ENCODE measurements around the gene CTNNA2.

CTNNA2 gene

GRCh38 chr2:79975791-79976565 lies 463.1 kb downstream of the CTNNA2 start:
- DNase-seq (ENCODE audit: low read depth in 1 of 2, low spot score in 1 of 2), result no peak

GRCh38 chr2:79977792-79978191 lies 464.9 kb downstream of the CTNNA2 start:
- no peak for DNase-seq (ENCODE audit: low read depth in 1 of 2, low spot score in 1 of 2)

- no peak for DNase-seq (ENCODE audit: low read depth in 1 of 2, low spot score in 1 of 2)
Observed at GRCh38 chr2:79980116-79980515, 467.3 kb downstream of the CTNNA2 start.

- no peak for DNase-seq (ENCODE audit: low read depth in 1 of 2, low spot score in 1 of 2)
Observed at GRCh38 chr2:79980816-79981215, 468.0 kb downstream of the CTNNA2 start.

- no peak for DNase-seq (ENCODE audit: low read depth in 1 of 2, low spot score in 1 of 2)
Observed at GRCh38 chr2:79981316-79981715, 468.5 kb downstream of the CTNNA2 start.

- no peak for DNase-seq (ENCODE audit: low read depth in 1 of 2, low spot score in 1 of 2)
Observed at GRCh38 chr2:79982445-79982844, 469.6 kb downstream of the CTNNA2 start.

GRCh38 chr2:79984476-79984875 lies 471.6 kb downstream of the CTNNA2 start:
- no peak for DNase-seq (ENCODE audit: low read depth in 1 of 2, low spot score in 1 of 2)

- DNase-seq (ENCODE audit: low read depth in 1 of 2, low spot score in 1 of 2), result no peak
Observed at GRCh38 chr2:79985145-79985544, 472.3 kb downstream of the CTNNA2 start.

- DNase-seq (ENCODE audit: low read depth in 1 of 2, low spot score in 1 of 2), result no peak
Observed at GRCh38 chr2:79985571-79985970, 472.7 kb downstream of the CTNNA2 start.

- no peak for DNase-seq (ENCODE audit: low read depth in 1 of 2, low spot score in 1 of 2)
Observed at GRCh38 chr2:79993144-79993543, 480.3 kb downstream of the CTNNA2 start.

GRCh38 chr2:79994161-79994560 lies 481.3 kb downstream of the CTNNA2 start:
- DNase-seq (ENCODE audit: low read depth in 1 of 2, low spot score in 1 of 2), result no peak

GRCh38 chr2:79994965-79995364 lies 482.1 kb downstream of the CTNNA2 start:
- DNase-seq (ENCODE audit: low read depth in 1 of 2, low spot score in 1 of 2), result no peak

GRCh38 chr2:79996709-79997108 lies 483.9 kb downstream of the CTNNA2 start:
- no peak for DNase-seq (ENCODE audit: low read depth in 1 of 2, low spot score in 1 of 2)

GRCh38 chr2:80001701-80002101 lies 488.9 kb downstream of the CTNNA2 start:
- no peak for DNase-seq (ENCODE audit: low read depth in 1 of 2, low spot score in 1 of 2)

- no peak for DNase-seq (ENCODE audit: low read depth in 1 of 2, low spot score in 1 of 2)
Observed at GRCh38 chr2:80002112-80002511, 489.3 kb downstream of the CTNNA2 start.

GRCh38 chr2:80002568-80003157 lies 489.8 kb downstream of the CTNNA2 start:
- DNase-seq (ENCODE audit: low read depth in 1 of 2, low spot score in 1 of 2), result no peak

GRCh38 chr2:80007777-80008503 lies 495.1 kb downstream of the CTNNA2 start:
- no peak for DNase-seq (ENCODE audit: low read depth in 1 of 2, low spot score in 1 of 2)

- no peak for DNase-seq (ENCODE audit: low read depth in 1 of 2, low spot score in 1 of 2)
Observed at GRCh38 chr2:80008596-80008995, 495.7 kb downstream of the CTNNA2 start.

- DNase-seq (ENCODE audit: low read depth in 1 of 2, low spot score in 1 of 2), result no peak
Observed at GRCh38 chr2:80009211-80009610, 496.4 kb downstream of the CTNNA2 start.

GRCh38 chr2:80012061-80012460 lies 499.2 kb downstream of the CTNNA2 start:
- DNase-seq (ENCODE audit: low read depth in 1 of 2, low spot score in 1 of 2), result no peak

- no peak for DNase-seq (ENCODE audit: low read depth in 1 of 2, low spot score in 1 of 2)
Observed at GRCh38 chr2:80014637-80015036, 501.8 kb downstream of the CTNNA2 start.

- no peak for DNase-seq (ENCODE audit: low read depth in 1 of 2, low spot score in 1 of 2)
Observed at GRCh38 chr2:80016171-80016570, 503.3 kb downstream of the CTNNA2 start.
